ENCODE measurements around the gene INTS6. TPM values are rescaled to one million over a fixed set of nuclear protein-coding genes. Genes with fewer than 3 reads are reported as not detected.

INTS6 gene
- total and polyA plus RNA-seq, 2 of the 4 experiments (the other 2 are of a cell fraction): 12.9 to 42.3 TPM

DNA sequence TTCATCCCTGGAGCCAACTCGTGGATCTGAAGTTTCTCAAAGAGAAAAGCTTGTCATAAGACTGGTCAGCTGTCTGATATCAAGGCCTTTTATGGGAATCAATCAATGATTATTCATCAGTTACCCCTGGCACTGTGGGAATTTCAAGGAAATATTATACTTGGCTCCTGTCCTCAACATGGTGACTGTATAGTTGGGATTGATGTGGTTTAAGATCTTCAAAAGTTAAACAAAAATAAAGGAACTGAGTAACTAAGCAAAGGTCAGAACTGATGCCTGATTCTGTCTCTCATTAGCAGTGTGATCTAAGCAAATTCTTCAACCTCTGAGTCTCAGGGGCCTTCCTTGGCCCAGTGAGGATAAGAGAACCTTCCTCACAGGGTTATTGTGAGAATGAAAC lies 135.6 kb downstream of the INTS6 start:
- Histone ChIP-seq H3K9ac (ENCODE audit: low read depth, low read length) (no peak overlapping the region), H4K91ac (ENCODE audit: insufficient read depth, low read depth, low read length) (no peak overlapping the region), H4K5ac (ENCODE audit: low read depth, low read length) (no peak overlapping the region), H3K27me3 (ENCODE audit: control insufficient read depth, insufficient read depth, low read length) (peaks cover 9% of the 10 kb centered on the region), H2AFZ (replicated peaks; ENCODE audit: low read length, poor library complexity) (no peak overlapping the region), H3K79me1 (ENCODE audit: low read depth in 1 of 2, low read length in 2 of 2) (no peaks in the 10 kb centered on the region), H4K8ac (ENCODE audit: low read depth in 2 of 2, low read length in 2 of 2) (no peak overlapping the region), H3K18ac (ENCODE audit: low read depth, low read length) (no peak overlapping the region), H4K20me1 (ENCODE audit: insufficient read depth, low read length) (no peaks in the 10 kb centered on the region), H3K4me3 (ENCODE audit: insufficient read depth, low read depth, low read length) (no peak overlapping the region), H3K4me2 (ENCODE audit: low read depth, low read length) (no peak overlapping the region), H3K4ac (ENCODE audit: low read depth, low read length) (no peak overlapping the region), H3K14ac (replicated peaks; ENCODE audit: low read depth, low read length) (no peak overlapping the region), H2BK15ac (ENCODE audit: low read depth, low read length) (no peak overlapping the region), H3K9me1 (ENCODE audit: insufficient read depth, low read length) (no peaks in the 10 kb centered on the region), H3K4me1 (ENCODE audit: control insufficient read depth, insufficient read depth, low read length) (peaks cover 2% of the 10 kb centered on the region; the same call in 1 of the 2 replicates), H2BK5ac (ENCODE audit: low read depth, low read length, poor library complexity, severe bottlenecking) (no peak overlapping the region), H3K27ac (ENCODE audit: insufficient read depth, low read length) (no peak overlapping the region), H2AK9ac (replicated peaks; ENCODE audit: low read depth, low read length, poor library complexity) (no peak overlapping the region), H3K36me3 (ENCODE audit: control insufficient read depth, insufficient read depth, low read length) (no peaks in the 10 kb centered on the region), H3K56ac (ENCODE audit: extremely low read depth, insufficient read depth, low read length) (no peak overlapping the region), H3K23ac (ENCODE audit: low read depth, low read length) (no peak overlapping the region), H2BK120ac (ENCODE audit: low read depth, low read length) (no peak overlapping the region), H2BK20ac (ENCODE audit: low read depth, low read length) (no peak overlapping the region), H2AK5ac (ENCODE audit: low read depth, low read length) (no peak overlapping the region), H3K9me3 (ENCODE audit: control insufficient read depth, insufficient read depth, low read length) (no peaks in the 10 kb centered on the region)
- WGBS, 2 experiments (ENCODE audit: extremely low coverage in 2 of 2, insufficient read length in 1 of 2): no CpG with 5 or more reads among the region's 1 CpG
- POLR2A ChIA-PET (ENCODE audit: unreplicated experiment): no interaction called here
- ATAC-seq (ENCODE audit: low read depth) (no peak), DNase-seq (peak; percentile 17)
- TF ChIP-seq MAFK (IDR thresholded peaks at IDR 0.05; ENCODE audit: low read depth, low read length) (no peak), FOS (IDR thresholded peaks at IDR 0.05; ENCODE audit: low read depth, low read length) (no peak), POLR2A (IDR thresholded peaks at IDR 0.05; ENCODE audit: low read depth, low read length) (no peak), BHLHE40 (IDR thresholded peaks at IDR 0.05; ENCODE audit: low read depth, low read length) (no peak), RAD21 (IDR thresholded peaks at IDR 0.05; ENCODE audit: low read length) (no peak), NFE2L2 (IDR thresholded peaks at IDR 0.05; ENCODE audit: low read depth, low read length) (no peak), MXI1 (IDR thresholded peaks at IDR 0.05; ENCODE audit: borderline replicate concordance, low read depth, low read length) (no peak), RFX5 (IDR thresholded peaks at IDR 0.05; ENCODE audit: low read depth, low read length) (no peak), MAZ (IDR thresholded peaks at IDR 0.05; ENCODE audit: borderline replicate concordance, low read depth, low read length) (no peak), SMC3 (IDR thresholded peaks at IDR 0.05; ENCODE audit: low read depth, low read length) (no peak), USF2 (IDR thresholded peaks at IDR 0.05; ENCODE audit: low read depth, low read length) (no peak), CTCF (conservative IDR thresholded peaks at IDR 0.05; ENCODE audit: low read depth, low read length) (no peak), CHD1 (IDR thresholded peaks at IDR 0.05; ENCODE audit: low read depth, low read length) (no peak), CEBPB (IDR thresholded peaks at IDR 0.05; ENCODE audit: low read depth, low read length) (no peak), RCOR1 (IDR thresholded peaks at IDR 0.05; ENCODE audit: insufficient replicate concordance, low read length) (no peak), ELK1 (IDR thresholded peaks at IDR 0.05; ENCODE audit: borderline replicate concordance, low read depth, low read length) (no peak)
- BruUV-seq (replicated peaks): no TSS peak
- CTCF ChIA-PET: no interaction called here
- in situ Hi-C loops (cut with MboI; ENCODE audit: low sequenced_read_pairs): no loop called here
- intact Hi-C loops (cut with micrococcal nuclease): no loop called here
- dilution Hi-C loops (cut with HindIII; ENCODE audit: low sequenced_read_pairs, unreplicated experiment): no loop called here
